Measurements from ENCODE around the gene NEIL1. TPM values are rescaled to one million over a fixed set of nuclear protein-coding genes. Genes with fewer than 3 reads are reported as not detected.

The NEIL1 gene
- total RNA-seq, 1 donor from 2014 or later: 79.2 TPM

- Mint-ChIP-seq H3K36me3 (ENCODE audit: insufficient read depth) (peaks cover 36% of the 10 kb centered on the region), H3K4me1 (ENCODE audit: low read depth) (no peaks in the 10 kb centered on the region), H3K27me3 (no peaks in the 10 kb centered on the region), H3K27ac (no peak overlapping the region), H3K9me3 (ENCODE audit: low read depth) (no peaks in the 10 kb centered on the region), H3K4me3 (ENCODE audit: low read depth) (no peak overlapping the region)
- TF ChIP-seq CTCF (IDR thresholded peaks at IDR 0.05; ENCODE audit: unreplicated experiment): no peak
- DNase-seq (ENCODE audit: low spot score, unreplicated experiment): no peak
Observed at GRCh38 chr15:75403892-75404291, 57.1 kb downstream of the NEIL1 start.

Small RNAs within 50 kb of the gene (microRNA-seq; reads per million reads assigned to microRNA genes)
- not detected for gene MIR631 (ENCODE audit: borderline number of aligned reads, unreplicated experiment)

Other genes starting within 250 kb of the NEIL1 start
- gene C15orf39, start 145.2 kb upstream of the NEIL1 start, total RNA-seq: 80.0 and 83.4 TPM in 2 replicates
- not detected in 2 replicates for gene GOLGA6C, start 88.7 kb upstream of the NEIL1 start, total RNA-seq
- 0.13 TPM in 1 of 2 replicates, not detected in the other for gene GOLGA6D, start 64.2 kb upstream of the NEIL1 start, total RNA-seq
- 95.6 and 95.7 TPM in 2 replicates for gene COMMD4, start 11.0 kb upstream of the NEIL1 start, total RNA-seq
- gene MAN2C1, start 21.6 kb downstream of the NEIL1 start, total RNA-seq: 196 and 200 TPM in 2 replicates
- 91.8 and 96.4 TPM in 2 replicates for gene SIN3A, start 104.7 kb downstream of the NEIL1 start, total RNA-seq
- 35.2 and 37.1 TPM in 2 replicates for gene PTPN9, start 232.3 kb downstream of the NEIL1 start, total RNA-seq